Stimulated activated CD8-positive, alpha-beta memory T cell treated with anti-CD3 and anti-CD28 coated beads, Interleukin-15, amount 100 ng/mL, for 24 hours (primary cell): ENCODE measurements around the gene ABHD5.

Experiments
- DNase-seq: peaks from one replicate; pipeline ENCODE4 v3.0.0-alpha.2; 2020; ENCODE audit warnings: low read depth

ABHD5 gene

GRCh38 chr3:43757666-43758321, 67.1 kb downstream of the ABHD5 start:
- DNase-seq, result no peak

GRCh38 chr3:43758592-43759225, 68.0 kb downstream of the ABHD5 start:
- no peak for DNase-seq

- no peak for DNase-seq
Measured at GRCh38 chr3:43759297-43759782, 68.6 kb downstream of the ABHD5 start.

GRCh38 chr3:43759938-43760337, 69.2 kb downstream of the ABHD5 start:
- no peak for DNase-seq

- no peak for DNase-seq
Measured at GRCh38 chr3:43760938-43761337, 70.2 kb downstream of the ABHD5 start.

GRCh38 chr3:43762451-43762850, 71.7 kb downstream of the ABHD5 start:
- DNase-seq, result no peak

GRCh38 chr3:43764056-43764455, 73.3 kb downstream of the ABHD5 start:
- no peak for DNase-seq

GRCh38 chr3:43764471-43764870, 73.7 kb downstream of the ABHD5 start:
- DNase-seq, result no peak

- DNase-seq, result no peak
Measured at GRCh38 chr3:43765521-43765971, 74.8 kb downstream of the ABHD5 start.

- no peak for DNase-seq
Measured at GRCh38 chr3:43766672-43767465, 76.1 kb downstream of the ABHD5 start.

- no peak for DNase-seq
Measured at GRCh38 chr3:43768381-43768973, 77.7 kb downstream of the ABHD5 start.

GRCh38 chr3:43769097-43769884, 78.6 kb downstream of the ABHD5 start:
- peak; percentile 53 for DNase-seq

- no peak for DNase-seq
Measured at GRCh38 chr3:43769885-43770425, 79.2 kb downstream of the ABHD5 start.

GRCh38 chr3:43770426-43771103, 79.8 kb downstream of the ABHD5 start:
- DNase-seq, result no peak

- DNase-seq, result no peak
Measured at GRCh38 chr3:43771610-43772009, 80.9 kb downstream of the ABHD5 start.

GRCh38 chr3:43773273-43774094, 82.7 kb downstream of the ABHD5 start:
- DNase-seq, result no peak

GRCh38 chr3:43774799-43775198, 84.1 kb downstream of the ABHD5 start:
- no peak for DNase-seq

- DNase-seq, result no peak
Measured at GRCh38 chr3:43776101-43776500, 85.4 kb downstream of the ABHD5 start.

GRCh38 chr3:43779850-43780249, 89.1 kb downstream of the ABHD5 start:
- no peak for DNase-seq

GRCh38 chr3:43782541-43782940, 91.8 kb downstream of the ABHD5 start:
- DNase-seq, result no peak
